B cell (primary cell): Measurements from ENCODE around the gene EPM2A. TPM values are rescaled to one million over a fixed set of nuclear protein-coding genes. Genes with fewer than 3 reads are reported as not detected.

Experiments used
- ATAC-seq: fragments of 200-7000 bp; cut with Tn5 transposase; one replicate; pipeline ENCODE4 v1.10.0; 2021; ENCODE audit warnings: low read depth, mild to moderate bottlenecking, moderate number of reproducible peaks, moderate library complexity
- CTCF ChIA-PET: fragments of 350-600 bp; sonication (Branson Sonifier 250); formaldehyde crosslinking; loops from one replicate; lab custom pipeline; 2021; ENCODE audit warnings: antibody characterized with exemption, inconsistent platforms; lab: Charles Lee
- POLR2A ChIA-PET: fragments of 350-600 bp; sonication (Branson Sonifier 250); formaldehyde crosslinking; loops from one replicate; lab custom pipeline; 2021; ENCODE audit warnings: antibody characterized with exemption; lab: Charles Lee
- DNase-seq: peaks from one replicate; pipeline ENCODE4 v3.0.0; 2013
- H2AFZ ChIP-seq: 2 replicates; pipeline ENCODE4 v1.6.1; 2012; ENCODE audit warnings: mild to moderate bottlenecking, low read depth, low read length; ENCODE audit not compliant: insufficient read depth, poor library complexity, severe bottlenecking
- H3K27ac ChIP-seq, 2 donors: 1 replicate in 1 of 2; 2 replicates in 1 of 2; pipeline ENCODE4 v1.5.1; 2012 to 2013; ENCODE audit warnings: low read length in 2 of 2, mild to moderate bottlenecking in 2 of 2, moderate library complexity in 1 of 2
- H3K27me3 ChIP-seq, 4 experiments: fragments of 200-600 bp in 1 of 4; sonication (generic) in 1 of 4; replicated peaks in 1 of 4; 1 replicate in 2 of 4; 2 replicates in 2 of 4; pipeline versions ENCODE4 v1.6.1 to v1.7.0; 2013 to 2016; ENCODE audit warnings: low read length in 3 of 4, mild to moderate bottlenecking in 2 of 4, mixed read lengths in 1 of 4, moderate library complexity in 1 of 4; ENCODE audit not compliant: insufficient read depth in 4 of 4, control insufficient read depth in 3 of 4; ENCODE audit errors: control extremely low read depth in 1 of 4
- H3K36me3 ChIP-seq, 2 experiments: replicated peaks in 1 of 2; 1 replicate in 1 of 2; 2 replicates in 1 of 2; pipeline versions ENCODE4 v1.6.1 to v1.7.1; 2013; ENCODE audit warnings: low read length in 1 of 2; ENCODE audit not compliant: insufficient read depth in 2 of 2, control insufficient read depth in 1 of 2; ENCODE audit errors: control extremely low read depth in 1 of 2, extremely low read depth in 1 of 2
- H3K4me1 ChIP-seq, 2 donors: fragments of 200-600 bp in 1 of 2; sonication (generic) in 1 of 2; 1 replicate in 1 of 2; 2 replicates in 1 of 2; pipeline versions ENCODE4 v1.5.1 to v1.6.1; 2013 to 2017; ENCODE audit warnings: low read length in 2 of 2; ENCODE audit not compliant: control insufficient read depth in 2 of 2, insufficient read depth in 2 of 2
- H3K4me2 ChIP-seq: replicated peaks from 2 replicates; pipeline ENCODE3; 2012; ENCODE audit warnings: mild to moderate bottlenecking, low read depth, low read length; ENCODE audit not compliant: poor library complexity, severe bottlenecking
- H3K4me3 ChIP-seq, 5 experiments: fragments of 200-600 bp in 1 of 5; sonication (generic) in 1 of 5; 1 replicate in 3 of 5; 2 replicates in 2 of 5; pipeline versions ENCODE4 v1.5.1 to v1.7.0; 2011 to 2016; ENCODE audit warnings: low read length in 4 of 5, mild to moderate bottlenecking in 4 of 5, low read depth in 2 of 5, control low read depth in 1 of 5, moderate library complexity in 1 of 5; ENCODE audit not compliant: insufficient read depth in 1 of 5; ENCODE audit errors: control extremely low read depth in 1 of 5, extremely low read depth in 1 of 5
- H3K79me2 ChIP-seq: fragments of 200-600 bp; sonication (generic); one replicate; pipeline ENCODE4 v1.6.0; 2016; ENCODE audit warnings: low read length; ENCODE audit not compliant: control insufficient read depth, insufficient read depth
- H3K9ac ChIP-seq: fragments of 200-600 bp; sonication (generic); 2 replicates; pipeline ENCODE4 v1.6.1; 2017; ENCODE audit warnings: mild to moderate bottlenecking, low read length, moderate library complexity
- H3K9me3 ChIP-seq, 3 donors: one replicate each; pipeline versions ENCODE4 v1.6.1 to v1.7.1; 2013; ENCODE audit warnings: low read length in 2 of 3; ENCODE audit not compliant: control insufficient read depth in 2 of 3, insufficient read depth in 1 of 3; ENCODE audit errors: control extremely low read depth in 1 of 3
- H4K20me1 ChIP-seq: 2 replicates; pipeline ENCODE4 v1.6.0; 2012; ENCODE audit warnings: mild to moderate bottlenecking, low read length; ENCODE audit not compliant: insufficient read depth, control insufficient read depth, poor library complexity, severe bottlenecking
- H3K27ac Mint-ChIP-seq: one replicate; pipeline ENCODE4 v1.8.0; 2021; ENCODE audit warnings: mixed read lengths
- H3K27me3 Mint-ChIP-seq: one replicate; pipeline ENCODE4 v1.8.0; 2021; ENCODE audit warnings: mixed read lengths
- H3K4me1 Mint-ChIP-seq: one replicate; pipeline ENCODE4 v1.8.0; 2021; ENCODE audit warnings: mixed read lengths
- H3K4me3 Mint-ChIP-seq: one replicate; pipeline ENCODE4 v1.8.0; 2021; ENCODE audit warnings: mixed read lengths
- H3K9me3 Mint-ChIP-seq: one replicate; pipeline ENCODE4 v1.8.0; 2022; ENCODE audit warnings: mixed read lengths; ENCODE audit not compliant: insufficient read depth
- CTCF ChIP-seq: fragments of 200-600 bp; IDR thresholded peaks from one replicate; pipeline ENCODE4 v1.8.0; 2022; ENCODE audit warnings: antibody characterized with exemption, mild to moderate bottlenecking
- EZH2 ChIP-seq: IDR thresholded peaks from 2 replicates; pipeline ENCODE4 v1.6.1; 2012; ENCODE audit warnings: borderline replicate concordance, low read depth, mild to moderate bottlenecking, moderate library complexity, low read length; ENCODE audit not compliant: insufficient read depth, poor library complexity, severe bottlenecking
- WGBS: methylation state at CpG from one replicate; pipeline ENCODE4 v1.1.5; 2013; ENCODE audit warnings: missing lambda C conversion rate; ENCODE audit not compliant: insufficient coverage; 5-methylcytosine and 5-hydroxymethylcytosine counted together
- intact Hi-C: fragments of 100-400 bp; cut with micrococcal nuclease; formaldehyde crosslinking; loops from one replicate; pipeline ENCODE4 v1.10.0; 2022
- polyA plus RNA-seq: library from polyadenylated mRNA; depleted of rRNA; stranded (reverse); fragments of >200 nt; gene quantifications from 2 replicates; pipeline ENCODE4 v1.2.3, GENCODE V29; 2012
- total RNA-seq, 2 donors: library from RNA; stranded (reverse); fragments of 120-200 nt in 1 of 2; gene quantifications; 1 replicate in 1 of 2; 2 replicates in 1 of 2; pipeline versions ENCODE4 v1.2.3 to v1.2.4, GENCODE V29; 2013 to 2022

The EPM2A gene
- total and polyA plus RNA-seq, 2 donors (not counting 1 experiment from before 2014, with no cell fraction given), result 6.2 to 17.0 TPM

DNA sequence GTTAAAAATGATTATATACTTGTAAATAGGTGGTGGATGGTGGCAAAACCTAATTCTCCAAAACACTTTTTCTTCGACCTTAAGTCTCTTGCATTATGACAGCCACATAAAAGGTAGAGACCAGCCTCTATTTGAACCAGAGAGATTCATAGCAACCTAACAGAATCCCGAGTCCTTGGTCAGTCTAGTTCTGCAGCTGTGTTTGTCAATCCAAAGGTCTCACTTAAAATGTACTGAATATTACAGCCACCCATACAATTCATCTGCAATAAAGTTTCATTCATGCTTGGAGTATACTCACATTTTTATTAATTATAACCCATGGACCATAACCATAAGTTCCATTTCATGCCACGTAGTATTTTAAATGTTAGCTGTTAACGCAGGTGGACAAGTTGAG is 87.2 kb downstream of the EPM2A start:
- no peaks in the 10 kb centered on the region for H3K27me3 ChIP-seq
- no peaks in the 10 kb centered on the region for H3K9me3 ChIP-seq
- H3K4me2 ChIP-seq, result no peak overlapping the region
- ChIA-PET CTCF (interaction anchor here (4.3 kb wide), 1 partner anchor 14 kb away, joined by 21 read pairs; no protein-coding TSS in a partner anchor), POLR2A (no interaction called here)
- intact Hi-C loops, result no loop called here
- ATAC-seq (no peak), DNase-seq (no peak)
- no peak overlapping the region for H3K4me3 Mint-ChIP-seq
- H3K4me1 ChIP-seq, result no peaks in the 10 kb centered on the region
- WGBS, result 100% methylated on average over 2 of the region's 4 CpGs
- H3K4me1 Mint-ChIP-seq, result peaks cover 1% of the 10 kb centered on the region
- TF ChIP-seq CTCF, result no peak
- no peak for TF ChIP-seq EZH2
- H2AFZ ChIP-seq, result no peak overlapping the region
- no peak overlapping the region for H3K4me3 ChIP-seq
- H4K20me1 ChIP-seq, result no peaks in the 10 kb centered on the region
- H3K27me3 Mint-ChIP-seq, result no peaks in the 10 kb centered on the region
- no peaks in the 10 kb centered on the region for H3K36me3 ChIP-seq
- no peak overlapping the region for H3K27ac ChIP-seq
- H3K9ac ChIP-seq, result no peak overlapping the region
- H3K9me3 Mint-ChIP-seq, result no peaks in the 10 kb centered on the region
- H3K27ac Mint-ChIP-seq, result no peak overlapping the region
- no peaks in the 10 kb centered on the region for H3K79me2 ChIP-seq

- DNase-seq (no peak), ATAC-seq (no peak)
- H3K9me3 ChIP-seq, result no peaks in the 10 kb centered on the region
- H3K27me3 ChIP-seq, result no peaks in the 10 kb centered on the region
- no peaks in the 10 kb centered on the region for H4K20me1 ChIP-seq
- H3K4me3 ChIP-seq, result no peak overlapping the region
- intact Hi-C loops, result no loop called here
- no peak overlapping the region for H2AFZ ChIP-seq
- no peaks in the 10 kb centered on the region for H3K4me1 ChIP-seq
- H3K36me3 ChIP-seq, result no peaks in the 10 kb centered on the region
- no peak overlapping the region for H3K27ac ChIP-seq
- TF ChIP-seq CTCF (no peak), EZH2 (no peak)
- H3K27ac Mint-ChIP-seq, result no peak overlapping the region
- no peaks in the 10 kb centered on the region for H3K27me3 Mint-ChIP-seq
- no peaks in the 10 kb centered on the region for H3K9me3 Mint-ChIP-seq
- POLR2A ChIA-PET, result no interaction called here
- CTCF ChIA-PET, result interaction anchor here (4.3 kb wide), 1 partner anchor 14 kb away, joined by 21 read pairs; no protein-coding TSS in a partner anchor
- WGBS, result no CpG with 5 or more reads among the region's 1 CpG
- no peak overlapping the region for H3K4me3 Mint-ChIP-seq
- H3K9ac ChIP-seq, result no peak overlapping the region
- H3K79me2 ChIP-seq, result no peaks in the 10 kb centered on the region
- H3K4me2 ChIP-seq, result no peak overlapping the region
- H3K4me1 Mint-ChIP-seq, result peaks cover 1% of the 10 kb centered on the region
Observed at GRCh38 chr6:145647602-145648001, 87.7 kb downstream of the EPM2A start.
